WTC11 (cell line): ENCODE data around the gene IL9.

Source experiments
- CTCF ChIP-seq: fragments of 200-600 bp; IDR thresholded peaks from 2 replicates; pipeline ENCODE4 v1.8.0; 2022; ENCODE audit warnings: antibody characterized with exemption
- ESRRA ChIP-seq: sonication (generic); formaldehyde crosslinking; IDR thresholded peaks from 2 replicates; pipeline ENCODE4 v1.8.1; 2022; ENCODE audit warnings: mild to moderate bottlenecking, missing genetic modification reagents, borderline replicate concordance
- TP53 ChIP-seq: sonication (generic); formaldehyde crosslinking; IDR thresholded peaks from 2 replicates; pipeline ENCODE4 v1.8.1; 2023; ENCODE audit warnings: mild to moderate bottlenecking, missing genetic modification reagents
- TF ChIP-seq, protein P1 (sequence below): sonication (generic); formaldehyde crosslinking; IDR thresholded peaks from 2 replicates; pipeline ENCODE4 v1.8.0; 2023; ENCODE audit warnings: missing genetic modification reagents

DNA sequence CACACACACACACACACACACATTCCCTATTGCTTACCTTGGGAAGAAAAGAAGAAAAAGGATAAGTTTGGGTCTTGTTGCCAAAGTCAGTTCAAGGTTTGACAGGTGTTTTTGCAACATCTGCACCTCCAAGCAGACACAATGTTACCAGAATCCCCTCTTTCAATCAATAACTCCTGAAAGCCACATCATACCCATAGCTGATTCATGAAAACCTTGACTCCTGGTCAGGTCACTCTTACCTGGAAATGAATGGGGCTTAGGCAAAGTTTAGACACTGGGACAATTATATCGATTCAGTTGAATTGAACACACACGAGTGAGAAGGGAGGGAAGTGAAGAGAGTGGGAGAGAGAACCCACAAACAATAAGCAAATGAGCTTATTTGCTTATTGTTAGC is 27.0 kb downstream of the IL9 start:
- TF ChIP-seq CTCF (no peak), ESRRA (no peak), TP53 (CRISPR knock-in tag) (no peak)
- TF ChIP-seq, protein P1, sequence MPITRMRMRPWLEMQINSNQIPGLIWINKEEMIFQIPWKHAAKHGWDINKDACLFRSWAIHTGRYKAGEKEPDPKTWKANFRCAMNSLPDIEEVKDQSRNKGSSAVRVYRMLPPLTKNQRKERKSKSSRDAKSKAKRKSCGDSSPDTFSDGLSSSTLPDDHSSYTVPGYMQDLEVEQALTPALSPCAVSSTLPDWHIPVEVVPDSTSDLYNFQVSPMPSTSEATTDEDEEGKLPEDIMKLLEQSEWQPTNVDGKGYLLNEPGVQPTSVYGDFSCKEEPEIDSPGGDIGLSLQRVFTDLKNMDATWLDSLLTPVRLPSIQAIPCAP (CRISPR knock-in tag) = no peak
